CD4-positive, alpha-beta T cell treated with Interleukin-1 beta for 1 hour (primary cell): ENCODE measurements around the gene DDI1.

ENCODE experiments used
- DNase-seq, 2 donors: peaks; one replicate each; pipeline ENCODE4 v3.0.0-alpha.2; 2020 to 2022

DDI1 gene

GRCh38 chr11:104036588-104036987 lies at the start of gene DDI1:
TSS of gene DDI1 (plus strand) at chr11:104036640. CDS start at chr11:104036823, 183 bp downstream.
- no peak for DNase-seq

- no peak for DNase-seq
Observed at GRCh38 chr11:103987629-103988594, 48.5 kb upstream of the DDI1 start.

- no peak for DNase-seq
Observed at GRCh38 chr11:103988595-103988969, 47.9 kb upstream of the DDI1 start.

- DNase-seq: no peak
Observed at GRCh38 chr11:103993507-103993906, 42.9 kb upstream of the DDI1 start.

GRCh38 chr11:103994094-103994493 lies 42.3 kb upstream of the DDI1 start:
- DNase-seq: no peak

- DNase-seq: no peak
Observed at GRCh38 chr11:103994518-103994917, 41.9 kb upstream of the DDI1 start.

GRCh38 chr11:103995896-103996295 lies 40.5 kb upstream of the DDI1 start:
- no peak for DNase-seq

- no peak for DNase-seq
Observed at GRCh38 chr11:103997082-103997481, 39.4 kb upstream of the DDI1 start.

GRCh38 chr11:103998826-103999508 lies 37.5 kb upstream of the DDI1 start:
- DNase-seq: no peak

- no peak for DNase-seq
Observed at GRCh38 chr11:104000798-104001197, 35.6 kb upstream of the DDI1 start.

- DNase-seq: no peak
Observed at GRCh38 chr11:104001561-104002056, 34.8 kb upstream of the DDI1 start.

- no peak for DNase-seq
Observed at GRCh38 chr11:104003491-104003890, 32.9 kb upstream of the DDI1 start.

GRCh38 chr11:104005234-104005855 lies 31.1 kb upstream of the DDI1 start:
- DNase-seq: no peak

- DNase-seq: no peak
Observed at GRCh38 chr11:104009744-104010143, 26.7 kb upstream of the DDI1 start.

- DNase-seq: no peak
Observed at GRCh38 chr11:104011044-104011443, 25.4 kb upstream of the DDI1 start.

GRCh38 chr11:104015649-104016415 lies 20.6 kb upstream of the DDI1 start:
- DNase-seq: no peak

- DNase-seq: no peak
Observed at GRCh38 chr11:104024572-104024971, 11.9 kb upstream of the DDI1 start.

- DNase-seq: no peak
Observed at GRCh38 chr11:104028476-104029263, 7.8 kb upstream of the DDI1 start.

- no peak for DNase-seq
Observed at GRCh38 chr11:104033134-104033533, 3.3 kb upstream of the DDI1 start.

- no peak for DNase-seq
Observed at GRCh38 chr11:104033561-104033960, 2.9 kb upstream of the DDI1 start.

- no peak for DNase-seq
Observed at GRCh38 chr11:104036995-104037394, 555 bp downstream of the DDI1 start.

GRCh38 chr11:104041792-104042191 lies 5.4 kb downstream of the DDI1 start:
- DNase-seq: no peak
